GM13976 (cell line): Measurements from ENCODE around the gene GRK5.

Source experiments
- DNase-seq: peaks from one replicate; pipeline ENCODE4 v3.0.0; 2012; ENCODE audit warnings: low spot score
- CTCF ChIP-seq: IDR thresholded peaks from 2 replicates; pipeline ENCODE4 v1.5.1; 2012; ENCODE audit warnings: borderline replicate concordance, mild to moderate bottlenecking; ENCODE audit not compliant: insufficient read depth; ENCODE audit errors: extremely low read depth, missing control alignments, control extremely low read depth
- in situ Hi-C: fragments of 300-500 bp; cut with MboI; formaldehyde crosslinking; loops from one replicate; pipeline ENCODE4 v1.12.0; 2022; ENCODE audit warnings: low sequenced_read_pairs, mixed read lengths, inconsistent platforms; ENCODE audit not compliant: unreplicated experiment

GRK5 gene

GRCh38 chr10:119207713-119208552 lies 562 bp downstream of the GRK5 start:
- in situ Hi-C loops = no loop called here
- TF ChIP-seq CTCF = no peak
- no peak for DNase-seq

- no peak for DNase-seq
- TF ChIP-seq CTCF = no peak
- in situ Hi-C loops = no loop called here
Observed at GRCh38 chr10:119208553-119208940, 1.2 kb downstream of the GRK5 start.

- DNase-seq = no peak
- in situ Hi-C loops = no loop called here
- TF ChIP-seq CTCF = peak; percentile 72
Observed at GRCh38 chr10:119209035-119209735, 1.8 kb downstream of the GRK5 start.

GRCh38 chr10:119209736-119210355 lies 2.5 kb downstream of the GRK5 start:
- in situ Hi-C loops = no loop called here
- TF ChIP-seq CTCF = no peak
- DNase-seq = no peak

GRCh38 chr10:119210633-119211032 lies 3.3 kb downstream of the GRK5 start:
- no peak for DNase-seq
- TF ChIP-seq CTCF = no peak
- in situ Hi-C loops = no loop called here

- in situ Hi-C loops = no loop called here
- TF ChIP-seq CTCF = no peak
- no peak for DNase-seq
Observed at GRCh38 chr10:119211176-119211575, 3.8 kb downstream of the GRK5 start.
